ENCODE results near the gene LAMA2.

The LAMA2 gene

DNA sequence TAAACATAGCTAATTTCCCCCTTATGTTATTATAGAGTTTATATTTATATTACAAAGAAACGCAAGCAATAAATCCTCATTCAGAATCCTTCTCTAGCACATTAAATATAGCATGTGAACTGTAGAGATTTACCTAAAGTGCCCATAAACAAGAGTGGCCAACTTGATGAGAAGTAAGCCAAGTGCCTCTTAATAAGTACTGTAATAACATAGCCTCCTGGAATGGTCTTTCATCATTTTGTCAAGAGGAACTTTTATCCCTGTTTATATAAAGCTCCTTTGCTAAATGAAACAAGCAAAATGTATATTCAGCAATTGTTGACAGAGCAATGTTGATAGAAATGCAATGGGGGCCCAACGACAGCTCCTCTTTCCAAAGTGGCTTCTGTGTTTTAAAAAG is 632.1 kb downstream of the LAMA2 start:
- no peak for DNase-seq (ENCODE audit: low read depth in 2 of 2)

DNA sequence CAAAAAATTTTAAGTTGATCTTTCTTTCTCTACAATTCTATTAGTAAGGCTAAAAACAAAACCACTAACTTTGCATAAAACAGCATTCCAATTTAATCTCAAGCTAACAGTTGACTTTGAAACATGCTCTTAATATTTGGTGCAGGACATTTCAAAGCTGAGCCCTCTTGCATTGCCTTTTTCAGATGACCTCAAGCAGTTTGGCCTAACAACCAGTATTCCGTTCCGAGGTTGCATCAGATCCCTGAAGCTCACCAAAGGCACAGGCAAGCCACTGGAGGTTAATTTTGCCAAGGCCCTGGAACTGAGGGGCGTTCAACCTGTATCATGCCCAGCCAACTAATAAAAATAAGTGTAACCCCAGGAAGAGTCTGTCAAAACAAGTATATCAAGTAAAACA is 633.1 kb downstream of the LAMA2 start:
- DNase-seq (ENCODE audit: low read depth in 2 of 2): no peak

DNA sequence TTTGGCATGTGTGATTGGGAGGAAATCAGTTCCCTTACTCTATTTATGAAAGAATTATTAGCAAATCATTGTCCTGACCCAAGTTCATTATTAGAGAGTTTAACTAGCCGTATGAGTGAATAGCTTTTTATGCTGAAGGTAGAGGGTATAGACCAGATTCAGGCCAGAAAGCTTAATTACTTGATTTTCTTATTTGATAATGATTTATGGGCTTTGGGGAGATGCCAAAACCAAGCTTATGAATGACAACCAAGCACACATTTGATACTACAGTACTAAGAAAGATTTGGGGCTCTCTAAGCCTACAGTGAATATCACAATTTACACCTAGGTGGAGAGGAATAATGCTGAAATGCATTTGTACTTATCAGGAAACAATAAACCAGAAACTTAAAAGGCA is 633.8 kb downstream of the LAMA2 start:
- DNase-seq (ENCODE audit: low read depth in 2 of 2): no peak

DNA sequence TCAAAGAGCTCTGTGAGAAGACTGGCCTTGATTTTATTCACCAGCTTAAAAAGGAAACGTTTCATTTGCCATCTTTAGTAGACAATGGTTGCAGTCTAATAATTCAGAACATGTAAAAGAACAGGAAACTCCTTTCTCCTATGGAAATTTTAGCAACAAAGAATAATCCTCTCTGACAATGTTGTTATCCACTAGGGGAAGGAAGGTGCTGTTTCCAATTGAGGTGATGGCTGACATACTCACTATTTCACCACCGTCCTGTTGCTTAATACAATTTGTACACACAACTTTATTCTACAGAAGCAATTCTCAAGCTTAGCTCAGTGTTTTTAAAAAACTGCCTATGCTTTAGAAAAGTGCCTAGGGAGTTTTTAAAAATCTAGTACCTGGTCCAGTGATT is 634.4 kb downstream of the LAMA2 start:
- no peak for DNase-seq (ENCODE audit: low read depth in 2 of 2)

DNA sequence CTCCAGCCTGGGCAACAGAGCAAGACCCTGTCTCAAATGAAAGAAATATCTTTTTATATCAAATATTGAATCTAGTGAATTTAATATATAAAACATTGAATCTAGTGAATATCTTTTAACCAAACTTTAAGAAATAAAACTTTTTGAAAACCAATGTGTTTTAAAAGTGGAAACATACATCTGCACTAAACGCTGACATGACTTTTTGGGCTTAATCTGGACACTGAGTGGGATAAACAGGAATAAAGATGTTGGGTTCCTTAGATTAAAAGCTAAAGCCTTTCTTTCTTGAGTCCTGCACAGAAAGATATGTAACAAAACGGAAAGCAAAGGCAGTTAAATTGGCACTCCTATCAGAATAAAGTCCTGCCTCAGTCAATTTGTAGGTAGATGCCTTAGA is 636.8 kb downstream of the LAMA2 start:
- DNase-seq (ENCODE audit: low read depth in 2 of 2): no peak

DNA sequence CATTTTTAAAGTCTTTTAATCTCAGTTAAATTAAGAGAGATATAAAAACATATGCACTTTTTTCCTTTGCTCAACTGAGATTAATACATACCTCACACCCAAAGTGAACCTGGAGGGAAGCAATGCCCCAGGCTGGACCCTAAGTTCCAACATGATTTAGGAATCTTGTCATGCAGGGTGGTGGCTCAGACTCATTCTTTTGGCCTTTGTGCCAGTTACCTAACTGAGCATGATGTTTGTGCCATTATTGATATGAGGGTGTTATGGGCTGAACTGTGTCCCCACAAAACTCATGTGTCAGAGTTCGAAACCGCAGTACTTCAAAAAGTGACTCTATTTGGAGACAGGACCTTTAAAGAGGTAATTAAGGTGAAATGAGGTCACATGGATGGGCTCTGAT is 639.0 kb downstream of the LAMA2 start:
- no peak for DNase-seq (ENCODE audit: low read depth in 2 of 2)

DNA sequence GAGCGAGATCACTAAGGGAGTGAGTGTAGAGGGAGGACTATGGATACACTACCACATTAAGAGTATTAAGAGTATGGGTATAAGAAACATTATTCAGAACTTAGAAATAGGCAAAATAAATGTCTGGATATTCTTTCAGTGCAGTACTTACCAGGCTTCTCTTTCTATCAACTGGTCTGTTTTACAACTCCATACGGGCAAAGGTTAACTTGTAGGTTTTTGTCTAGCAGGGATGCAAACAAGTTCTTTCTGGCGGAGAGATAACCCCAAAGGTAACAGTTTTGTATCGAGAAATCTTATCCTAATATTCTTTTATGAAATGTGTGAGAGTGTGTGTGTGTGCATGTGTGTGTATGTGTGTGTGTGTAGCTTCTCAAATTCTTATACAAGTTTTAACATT is 640.9 kb downstream of the LAMA2 start:
- DNase-seq (ENCODE audit: low read depth in 2 of 2): no peak

DNA sequence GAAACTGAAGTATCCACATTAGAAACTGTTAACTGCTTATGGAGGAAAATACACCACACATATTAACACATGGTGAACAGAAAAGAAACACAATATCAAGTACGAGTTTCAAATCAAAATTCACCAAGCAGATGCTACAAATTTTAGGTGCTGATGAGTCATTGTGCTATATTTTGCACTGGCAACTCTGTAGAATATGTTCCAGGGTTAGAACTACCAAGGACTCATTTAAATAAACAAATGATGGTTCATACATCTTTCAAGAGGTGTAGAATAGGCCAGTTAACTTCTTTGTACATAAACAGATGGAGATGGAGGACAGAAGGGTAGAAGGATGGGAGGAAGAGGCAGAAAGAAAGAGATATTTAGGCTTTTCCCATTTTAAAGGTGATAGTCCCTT is 642.1 kb downstream of the LAMA2 start:
- DNase-seq (ENCODE audit: low read depth in 2 of 2): no peak

DNA sequence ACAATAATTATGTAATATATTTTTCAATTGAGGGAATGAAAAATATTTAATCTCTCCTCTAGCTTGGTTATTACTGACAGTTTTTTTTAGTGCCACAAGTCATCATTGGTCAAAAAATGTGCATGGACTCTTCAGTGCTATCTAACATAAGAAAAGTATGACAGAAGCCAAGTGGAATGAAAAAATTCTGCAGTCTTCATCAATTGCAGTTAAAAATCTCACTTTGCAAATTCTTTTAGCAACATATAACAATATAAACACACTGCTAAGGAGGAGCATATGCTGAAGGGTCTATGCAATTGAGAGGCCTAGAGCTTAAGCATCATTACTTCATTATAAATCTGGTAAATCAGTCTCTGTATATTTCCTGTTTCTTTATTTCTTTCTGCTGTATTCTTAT is 652.0 kb downstream of the LAMA2 start:
- no peak for DNase-seq (ENCODE audit: low read depth in 2 of 2)

DNA sequence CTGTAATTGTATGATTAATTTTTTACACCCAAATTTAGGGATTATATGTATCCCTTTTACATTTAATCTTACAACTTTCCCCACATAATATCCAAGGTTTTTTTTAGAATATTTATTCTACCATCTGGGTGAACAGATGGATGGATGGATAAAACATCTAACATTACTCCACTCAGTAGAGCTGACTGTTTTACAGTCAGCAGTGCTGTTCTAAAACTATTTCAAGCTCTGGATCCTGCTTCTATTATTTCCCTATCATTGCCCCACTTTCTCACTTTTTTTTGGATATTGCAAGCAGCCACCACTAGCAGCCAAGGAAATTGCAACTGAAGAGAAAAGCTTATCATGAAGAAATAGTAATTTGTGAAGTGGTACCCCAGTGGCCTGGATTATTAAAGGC is 653.3 kb downstream of the LAMA2 start:
- no peak for DNase-seq (ENCODE audit: low read depth in 2 of 2)

DNA sequence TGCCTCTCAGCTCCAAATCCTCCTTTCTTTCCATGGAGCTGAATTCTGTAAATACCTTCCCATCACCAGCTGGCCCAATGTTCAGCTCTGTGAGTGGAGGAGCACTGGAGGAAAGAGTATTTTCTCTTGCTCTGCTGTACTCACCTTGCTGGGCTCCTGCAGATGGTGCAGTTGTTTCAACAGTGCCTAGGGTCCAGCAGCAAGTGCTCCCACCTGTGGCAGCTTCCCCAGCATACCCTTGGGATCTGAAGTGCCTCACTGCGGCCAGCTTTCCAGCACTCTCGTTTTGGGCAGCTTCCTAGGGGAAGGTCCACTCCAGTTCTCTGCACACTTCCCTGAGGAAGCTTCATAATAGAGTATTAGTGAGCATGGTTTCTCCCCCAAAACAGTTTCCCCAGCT is 656.1 kb downstream of the LAMA2 start:
- DNase-seq (ENCODE audit: low read depth in 2 of 2): no peak

DNA sequence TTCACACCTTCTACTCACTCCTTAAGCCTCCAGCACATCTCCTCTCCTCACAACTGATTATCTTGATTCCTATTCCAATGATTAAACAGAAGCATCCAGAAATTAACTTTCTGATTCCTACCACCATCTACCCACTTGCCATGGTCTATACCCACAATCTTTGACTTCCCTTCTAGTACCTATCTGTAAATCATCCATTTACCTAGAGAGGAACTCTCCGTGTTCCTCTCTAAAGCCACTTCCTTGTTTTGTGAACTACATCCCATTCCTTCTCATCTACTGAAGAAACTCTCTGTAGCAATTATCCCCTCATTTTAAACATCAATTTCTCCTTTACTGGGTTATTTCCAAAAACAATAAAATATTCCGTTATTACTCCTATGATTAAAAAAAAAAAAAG is 659.8 kb downstream of the LAMA2 start:
- DNase-seq (ENCODE audit: low read depth in 2 of 2): no peak

DNA sequence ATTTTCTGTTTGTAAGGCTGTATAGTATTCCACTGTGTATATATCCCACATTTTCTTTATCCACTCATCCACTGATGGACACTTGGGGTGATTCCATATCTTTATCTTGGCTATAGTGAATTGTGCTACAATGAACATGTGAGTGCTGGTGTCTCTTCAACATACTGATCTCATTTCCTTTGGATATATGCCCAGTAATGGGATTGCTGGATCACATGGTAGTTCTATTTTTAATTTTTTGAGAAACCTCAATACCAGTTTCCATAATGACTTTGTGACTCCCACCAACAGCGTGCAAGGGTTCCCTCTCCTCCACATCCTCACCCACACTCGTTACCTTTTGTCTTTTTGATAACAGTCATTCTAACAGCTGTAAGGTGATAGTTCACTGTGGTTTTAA is 661.0 kb downstream of the LAMA2 start:
- no peak for DNase-seq (ENCODE audit: low read depth in 2 of 2)

DNA sequence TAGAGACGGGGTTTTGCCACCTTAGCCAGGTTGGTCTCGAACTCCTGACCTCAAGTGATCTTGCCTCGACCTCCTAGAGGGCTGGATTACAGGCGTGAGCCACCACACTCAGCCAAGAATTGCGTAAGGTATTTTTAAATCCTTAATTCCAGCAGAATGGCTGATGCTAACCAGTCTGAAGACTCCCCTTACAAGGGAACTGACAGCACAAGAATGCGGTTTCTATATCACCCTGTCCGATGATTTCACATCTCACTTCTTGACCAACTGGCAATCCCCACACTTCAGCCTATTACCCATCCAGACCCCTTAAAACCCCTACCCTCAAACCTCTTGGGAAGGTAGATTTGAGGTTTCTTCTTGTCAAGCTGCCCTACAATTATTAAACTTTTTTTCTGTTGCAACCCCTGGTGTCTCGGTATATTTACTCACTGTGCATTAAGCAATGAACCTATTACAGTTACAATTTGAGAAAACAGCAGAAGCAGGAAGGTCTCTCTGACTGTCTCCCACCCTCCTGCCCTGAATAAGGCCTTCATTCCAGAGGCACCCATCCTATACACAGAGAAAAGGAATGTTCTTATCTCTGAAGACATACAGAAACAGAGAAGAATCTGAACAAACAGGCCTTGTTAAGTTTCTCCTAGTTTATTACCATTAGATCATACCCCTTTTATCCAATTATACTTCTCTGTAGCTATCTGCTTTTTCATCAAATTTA is 662.1 kb downstream of the LAMA2 start:
- DNase-seq (ENCODE audit: low read depth in 2 of 2): no peak

DNA sequence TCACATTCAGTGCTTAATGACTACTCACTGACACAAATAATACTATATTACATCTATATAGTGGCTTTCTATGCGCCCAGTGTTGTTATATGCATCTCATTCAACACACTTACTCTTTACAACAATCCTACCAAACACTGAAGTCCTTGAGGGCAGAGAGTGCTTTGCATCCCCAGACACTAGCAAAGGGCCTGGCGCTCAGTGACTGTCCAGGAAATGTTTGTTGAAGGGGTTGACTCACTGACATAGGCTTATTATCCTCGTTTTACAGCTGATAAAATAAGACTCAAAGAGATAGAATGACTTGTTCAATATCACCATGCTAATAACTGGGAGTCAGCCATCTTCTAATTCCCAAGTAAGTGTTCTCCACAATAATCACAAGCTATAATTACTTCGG is 663.8 kb downstream of the LAMA2 start:
- DNase-seq (ENCODE audit: low read depth in 2 of 2): no peak

DNA sequence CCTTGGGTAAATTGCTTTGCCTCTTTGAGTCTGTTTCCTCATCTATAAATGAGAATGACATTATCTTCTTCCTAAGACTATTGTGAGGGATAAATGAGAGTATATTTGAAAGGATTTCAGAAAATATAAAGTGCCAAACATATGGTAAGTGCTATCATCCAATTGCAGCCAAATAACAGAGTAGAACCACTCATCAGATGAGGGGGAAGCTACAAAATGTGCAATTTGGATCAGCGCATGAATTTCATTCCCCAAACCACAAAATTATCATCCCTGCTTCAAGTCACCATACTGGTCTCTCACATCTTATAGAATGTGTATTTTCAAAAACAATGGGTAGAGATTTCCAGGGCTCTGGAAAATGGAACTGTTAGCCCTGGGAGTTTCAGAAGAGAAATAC is 668.5 kb downstream of the LAMA2 start:
- no peak for DNase-seq (ENCODE audit: low read depth in 2 of 2)

DNA sequence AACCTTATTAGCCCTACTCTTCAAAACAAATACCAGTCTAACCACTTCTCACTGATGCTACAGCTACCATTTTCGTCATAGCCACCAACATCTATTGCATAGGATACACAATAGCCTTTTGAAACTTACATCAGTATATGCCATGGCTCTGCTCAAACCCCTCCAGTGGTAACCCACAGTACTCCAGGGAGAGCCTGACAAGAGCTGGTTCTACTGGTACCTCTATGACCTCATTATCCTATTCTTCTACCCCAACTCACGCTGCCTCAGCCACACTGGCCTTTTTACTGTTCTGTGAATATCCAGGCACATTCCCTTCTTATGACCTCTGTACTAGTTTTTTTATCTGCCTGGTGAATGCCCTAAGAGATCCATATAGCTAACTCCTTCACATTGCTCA is 669.5 kb downstream of the LAMA2 start:
- DNase-seq (ENCODE audit: low read depth in 2 of 2): no peak

DNA sequence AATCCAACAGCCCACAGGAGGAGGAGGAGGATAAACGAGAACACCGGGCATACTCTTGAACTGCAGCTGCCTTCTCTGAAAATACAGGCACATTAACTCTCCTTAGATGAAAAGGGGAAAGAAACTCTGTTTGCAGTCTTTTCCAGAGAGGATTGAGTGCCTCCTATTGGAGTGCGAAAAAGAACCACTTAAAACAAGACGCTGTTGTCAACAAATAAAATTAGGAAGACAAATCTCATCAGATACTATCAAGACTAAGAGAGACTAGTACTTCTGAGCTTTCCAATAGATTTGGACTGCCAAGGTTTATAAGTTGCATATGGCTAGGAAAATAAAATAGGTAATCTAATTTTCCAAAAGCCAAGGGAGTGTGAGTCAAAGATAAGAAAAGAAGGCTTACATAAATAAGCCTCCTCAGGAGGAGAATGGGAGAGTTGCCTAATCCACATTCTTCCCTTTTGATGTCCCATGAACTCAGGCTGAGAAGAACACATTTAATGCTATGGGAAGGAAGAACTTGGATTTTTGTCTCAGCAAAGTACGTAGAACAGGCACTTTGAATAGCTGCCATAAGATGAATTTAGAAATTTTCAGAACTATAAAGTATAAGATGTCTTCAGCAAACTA is 672.4 kb downstream of the LAMA2 start:
- DNase-seq (ENCODE audit: low read depth in 2 of 2): no peak

DNA sequence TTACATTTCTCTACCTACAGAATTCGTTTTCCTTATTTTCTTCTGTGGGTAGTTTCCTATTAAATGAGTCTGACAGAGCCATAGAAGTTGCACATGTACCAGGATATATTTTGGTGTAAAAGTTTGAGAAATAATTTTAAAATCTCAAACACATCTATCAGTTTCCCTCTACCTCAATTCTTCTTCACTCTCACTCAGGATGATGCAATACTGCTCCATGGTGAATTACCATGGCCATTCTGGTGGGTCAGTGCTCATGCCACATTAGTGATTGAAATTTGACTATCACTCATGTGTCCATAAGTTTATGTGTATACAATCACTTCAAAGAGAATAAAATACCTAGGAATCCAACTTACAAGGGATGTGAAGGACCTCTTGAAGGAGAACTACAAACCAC is 675.3 kb downstream of the LAMA2 start:
- no peak for DNase-seq (ENCODE audit: low read depth in 2 of 2)

DNA sequence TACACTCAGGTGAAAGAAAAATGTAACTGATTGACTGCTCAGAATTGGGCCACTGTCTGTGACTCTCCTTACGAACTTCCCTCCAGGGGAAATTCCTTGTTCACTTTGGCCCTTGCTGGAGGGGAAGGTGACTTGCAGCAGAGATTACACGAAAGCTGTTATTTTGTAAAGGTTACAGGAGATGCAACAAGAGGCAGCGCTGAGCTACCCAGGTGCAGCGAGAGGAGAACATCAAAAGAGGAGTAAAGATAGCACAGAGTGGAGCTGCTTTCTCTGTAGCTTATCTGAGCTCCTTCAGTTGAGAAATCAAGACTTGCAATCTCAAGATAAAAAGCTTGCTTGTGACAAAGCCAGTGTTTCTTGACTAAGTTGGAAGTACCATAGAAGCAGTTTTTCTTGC is 682.4 kb downstream of the LAMA2 start:
- DNase-seq (ENCODE audit: low read depth in 2 of 2): no peak

DNA sequence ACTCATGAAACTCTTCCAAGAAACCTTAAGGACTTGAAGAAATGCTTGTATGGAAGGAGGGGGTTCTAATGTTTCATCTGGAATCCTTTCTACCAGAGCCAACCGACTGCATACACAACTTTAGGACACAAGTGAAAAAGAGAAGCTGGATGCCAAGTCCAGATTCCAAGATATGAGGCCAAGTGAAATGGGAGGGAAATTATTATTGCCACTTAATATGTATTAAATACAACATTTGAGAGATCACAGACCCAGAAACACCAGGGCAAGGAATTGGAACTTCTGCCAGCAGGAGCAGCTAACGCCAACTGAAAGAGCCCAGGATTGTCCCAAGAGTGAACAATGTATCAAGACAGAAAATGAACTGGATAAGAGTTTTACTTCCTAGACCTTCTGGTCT is 682.9 kb downstream of the LAMA2 start:
- no peak for DNase-seq (ENCODE audit: low read depth in 2 of 2)

Measured in stimulated activated CD8-positive, alpha-beta memory T cell treated with anti-CD3 and anti-CD28 coated beads, Interleukin-15, amount 100 ng/mL, for 4 hours (primary cell).